H1 (cell line): ENCODE data around the gene RFX2.

Source experiments
- BRCA1 ChIP-seq: IDR thresholded peaks from 2 replicates; pipeline ENCODE4 v1.6.1; 2012; ENCODE audit warnings: low read depth, low read length, improper control_type of control experiment
- CREB1 ChIP-seq: IDR thresholded peaks from 2 replicates; pipeline ENCODE4 v1.6.1; 2012; ENCODE audit warnings: inconsistent platforms
- EZH2 ChIP-seq: fragments of 200-600 bp; sonication (generic); IDR thresholded peaks from 2 replicates; pipeline ENCODE4 v1.7.1; 2012; ENCODE audit warnings: low read depth, mild to moderate bottlenecking, moderate library complexity, low read length, inconsistent platforms; ENCODE audit not compliant: severe bottlenecking
- JUND ChIP-seq: IDR thresholded peaks from 2 replicates; pipeline ENCODE4 v1.6.1; 2011; ENCODE audit warnings: mild to moderate bottlenecking, improper control_type of control experiment, low read length
- MAFK ChIP-seq: IDR thresholded peaks from 2 replicates; pipeline ENCODE4 v1.6.1; 2012; ENCODE audit warnings: low read depth, mild to moderate bottlenecking, improper control_type of control experiment, low read length
- POLR2AphosphoS5 ChIP-seq: IDR thresholded peaks from 2 replicates; pipeline ENCODE4 v1.6.1; 2011; ENCODE audit warnings: low read depth, low read length
- RAD21 ChIP-seq, 2 experiments: IDR thresholded peaks in 1 of 2; conservative IDR thresholded peaks in 1 of 2; 2 replicates each; pipeline ENCODE4 v1.6.1; 2011; ENCODE audit warnings: low read depth in 2 of 2, low read length in 2 of 2, improper control_type of control experiment in 1 of 2, inconsistent platforms in 1 of 2, mild to moderate bottlenecking in 1 of 2, moderate library complexity in 1 of 2
- RNF2 ChIP-seq: fragments of 200-900, 300-1000 bp; sonication (generic); IDR thresholded peaks from 2 replicates; pipeline ENCODE4 v1.7.1; 2016; ENCODE audit warnings: borderline replicate concordance, low read depth, mild to moderate bottlenecking, antibody characterized with exemption, low read length; ENCODE audit not compliant: poor library complexity, severe bottlenecking; ENCODE audit errors: missing control alignments
- SP1 ChIP-seq: IDR thresholded peaks from 2 replicates; pipeline ENCODE4 v1.6.1; 2011; ENCODE audit warnings: low read depth, low read length
- TF ChIP-seq, protein P1 (sequence below), 3 experiments: IDR thresholded peaks; 1 replicate in 2 of 3; 2 replicates in 1 of 3; pipeline versions ENCODE4 v1.5.1 to v1.6.1; 2011; ENCODE audit warnings: low read length in 3 of 3, mild to moderate bottlenecking in 3 of 3, inconsistent platforms in 2 of 3, low read depth in 1 of 3, moderate library complexity in 1 of 3; ENCODE audit not compliant: insufficient read depth in 1 of 3; ENCODE audit errors: control extremely low read depth in 1 of 3
- TF ChIP-seq, protein P2 (sequence below): IDR thresholded peaks from 2 replicates; pipeline ENCODE4 v1.6.1; 2011; ENCODE audit warnings: low read depth, mild to moderate bottlenecking, low read length; ENCODE audit not compliant: insufficient read depth
- TF ChIP-seq, protein P3 (sequence below): IDR thresholded peaks from 2 replicates; pipeline ENCODE4 v1.6.1; 2012; ENCODE audit warnings: inconsistent platforms

DNA sequence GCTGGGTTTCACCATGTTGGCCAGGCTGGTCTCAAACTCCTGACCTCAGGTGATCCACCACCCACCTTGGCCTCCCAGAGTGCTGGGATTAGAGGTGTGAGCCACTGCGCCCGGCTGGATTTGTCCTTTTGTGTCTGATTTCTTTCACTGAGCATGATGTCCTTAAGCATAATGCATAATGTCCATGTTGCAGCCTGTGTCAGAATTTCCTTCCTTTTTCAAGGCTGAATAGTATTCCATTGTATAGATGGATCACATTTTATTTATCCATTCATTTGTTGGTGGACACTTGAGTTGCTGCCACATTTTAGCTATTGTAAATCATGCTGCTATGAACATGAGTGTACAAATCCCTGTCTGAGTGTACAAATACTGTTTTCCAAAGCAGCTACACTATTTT is 25.5 kb downstream of the RFX2 start:
- TF ChIP-seq, protein P1, sequence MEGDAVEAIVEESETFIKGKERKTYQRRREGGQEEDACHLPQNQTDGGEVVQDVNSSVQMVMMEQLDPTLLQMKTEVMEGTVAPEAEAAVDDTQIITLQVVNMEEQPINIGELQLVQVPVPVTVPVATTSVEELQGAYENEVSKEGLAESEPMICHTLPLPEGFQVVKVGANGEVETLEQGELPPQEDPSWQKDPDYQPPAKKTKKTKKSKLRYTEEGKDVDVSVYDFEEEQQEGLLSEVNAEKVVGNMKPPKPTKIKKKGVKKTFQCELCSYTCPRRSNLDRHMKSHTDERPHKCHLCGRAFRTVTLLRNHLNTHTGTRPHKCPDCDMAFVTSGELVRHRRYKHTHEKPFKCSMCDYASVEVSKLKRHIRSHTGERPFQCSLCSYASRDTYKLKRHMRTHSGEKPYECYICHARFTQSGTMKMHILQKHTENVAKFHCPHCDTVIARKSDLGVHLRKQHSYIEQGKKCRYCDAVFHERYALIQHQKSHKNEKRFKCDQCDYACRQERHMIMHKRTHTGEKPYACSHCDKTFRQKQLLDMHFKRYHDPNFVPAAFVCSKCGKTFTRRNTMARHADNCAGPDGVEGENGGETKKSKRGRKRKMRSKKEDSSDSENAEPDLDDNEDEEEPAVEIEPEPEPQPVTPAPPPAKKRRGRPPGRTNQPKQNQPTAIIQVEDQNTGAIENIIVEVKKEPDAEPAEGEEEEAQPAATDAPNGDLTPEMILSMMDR (IDR thresholded peaks at IDR 0.05; ENCODE audit: control extremely low read depth in 1 of 3, insufficient read depth in 1 of 3, low read depth in 1 of 3, low read length in 3 of 3) = no peak
- TF ChIP-seq, protein P2, sequence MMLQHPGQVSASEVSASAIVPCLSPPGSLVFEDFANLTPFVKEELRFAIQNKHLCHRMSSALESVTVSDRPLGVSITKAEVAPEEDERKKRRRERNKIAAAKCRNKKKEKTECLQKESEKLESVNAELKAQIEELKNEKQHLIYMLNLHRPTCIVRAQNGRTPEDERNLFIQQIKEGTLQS = no peak
- TF ChIP-seq JUND = no peak
- TF ChIP-seq EZH2 = no peak
- TF ChIP-seq RNF2 = no peak
- TF ChIP-seq, protein P3, sequence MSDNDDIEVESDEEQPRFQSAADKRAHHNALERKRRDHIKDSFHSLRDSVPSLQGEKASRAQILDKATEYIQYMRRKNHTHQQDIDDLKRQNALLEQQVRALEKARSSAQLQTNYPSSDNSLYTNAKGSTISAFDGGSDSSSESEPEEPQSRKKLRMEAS = no peak
- TF ChIP-seq POLR2AphosphoS5 = no peak
- no peak for TF ChIP-seq CREB1
- no peak for TF ChIP-seq SP1
- no peak for TF ChIP-seq RAD21 (IDR thresholded peaks at IDR 0.05 in 1 of 2, conservative IDR thresholded peaks at IDR 0.05 in 1 of 2; ENCODE audit: low read depth in 2 of 2, low read length in 2 of 2)
- TF ChIP-seq MAFK = no peak
- no peak for TF ChIP-seq BRCA1
